ENCODE measurements around the gene TBC1D22A. TPM values are rescaled to one million over a fixed set of nuclear protein-coding genes. Genes with fewer than 3 reads are reported as not detected.

The TBC1D22A gene
- total RNA-seq, 2 donors from 2014 or later: 21.5 to 23.1 TPM

- peaks cover 31% of the 10 kb centered on the region for H3K4me1 ChIP-seq
- H3K4me3 ChIP-seq: no peak overlapping the region
- intact Hi-C loops (cut with DNase I): no loop called here
- H3K27ac ChIP-seq: peak overlapping the region; percentile 62 to 79 (median 71)
- ATAC-seq (peak; percentile 78), DNase-seq (peak; percentile 43 to 72 (median 69))
- TF ChIP-seq POLR2A (IDR thresholded peaks at IDR 0.05): peak in 1 of 3 donors; percentile 24
- TF ChIP-seq, protein P1, sequence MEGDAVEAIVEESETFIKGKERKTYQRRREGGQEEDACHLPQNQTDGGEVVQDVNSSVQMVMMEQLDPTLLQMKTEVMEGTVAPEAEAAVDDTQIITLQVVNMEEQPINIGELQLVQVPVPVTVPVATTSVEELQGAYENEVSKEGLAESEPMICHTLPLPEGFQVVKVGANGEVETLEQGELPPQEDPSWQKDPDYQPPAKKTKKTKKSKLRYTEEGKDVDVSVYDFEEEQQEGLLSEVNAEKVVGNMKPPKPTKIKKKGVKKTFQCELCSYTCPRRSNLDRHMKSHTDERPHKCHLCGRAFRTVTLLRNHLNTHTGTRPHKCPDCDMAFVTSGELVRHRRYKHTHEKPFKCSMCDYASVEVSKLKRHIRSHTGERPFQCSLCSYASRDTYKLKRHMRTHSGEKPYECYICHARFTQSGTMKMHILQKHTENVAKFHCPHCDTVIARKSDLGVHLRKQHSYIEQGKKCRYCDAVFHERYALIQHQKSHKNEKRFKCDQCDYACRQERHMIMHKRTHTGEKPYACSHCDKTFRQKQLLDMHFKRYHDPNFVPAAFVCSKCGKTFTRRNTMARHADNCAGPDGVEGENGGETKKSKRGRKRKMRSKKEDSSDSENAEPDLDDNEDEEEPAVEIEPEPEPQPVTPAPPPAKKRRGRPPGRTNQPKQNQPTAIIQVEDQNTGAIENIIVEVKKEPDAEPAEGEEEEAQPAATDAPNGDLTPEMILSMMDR (IDR thresholded peaks at IDR 0.05): no peak
- H3K27me3 ChIP-seq: no peaks in the 10 kb centered on the region
- no peaks in the 10 kb centered on the region for H3K36me3 ChIP-seq (replicated peaks in 1 of 2; ENCODE audit: insufficient read depth in 1 of 2, low read depth in 2 of 2)
- WGBS, 2 donors: 22 to 25% methylated on average over 13 to 17 of the region's 17 CpGs
- no peaks in the 10 kb centered on the region for H3K9me3 ChIP-seq
Observed at GRCh38 chr22:46971099-46971763, 208.8 kb downstream of the TBC1D22A start.

- H3K27ac ChIP-seq: peak overlapping the region; percentile 62 to 79 (median 71)
- ATAC-seq: no peak
- 88 to 97% methylated on average over 5 to 8 of the region's 8 CpGs for WGBS, 2 donors
- DNase-seq: no peak
- TF ChIP-seq POLR2A (IDR thresholded peaks at IDR 0.05): no peak
- TF ChIP-seq, protein P1 (IDR thresholded peaks at IDR 0.05): no peak
- intact Hi-C loops (cut with DNase I): no loop called here
- H3K27me3 ChIP-seq: no peaks in the 10 kb centered on the region
- no peaks in the 10 kb centered on the region for H3K36me3 ChIP-seq (replicated peaks in 1 of 2; ENCODE audit: insufficient read depth in 1 of 2, low read depth in 2 of 2)
- H3K9me3 ChIP-seq: no peaks in the 10 kb centered on the region
- peaks cover 31% of the 10 kb centered on the region for H3K4me1 ChIP-seq
- H3K4me3 ChIP-seq: no peak overlapping the region
Observed at GRCh38 chr22:46971764-46972125, 209.3 kb downstream of the TBC1D22A start.

GRCh38 chr22:46972256-46972655 lies 209.8 kb downstream of the TBC1D22A start:
- DNase-seq (no peak), ATAC-seq (no peak)
- intact Hi-C loops (cut with DNase I): no loop called here
- H3K27ac ChIP-seq: peak overlapping the region in 3 of 4 donors; percentile 66 to 79 (median 76)
- H3K9me3 ChIP-seq: no peaks in the 10 kb centered on the region
- no peak overlapping the region for H3K4me3 ChIP-seq
- TF ChIP-seq POLR2A (IDR thresholded peaks at IDR 0.05): no peak
- TF ChIP-seq, protein P1 (IDR thresholded peaks at IDR 0.05): no peak
- 92 to 98% methylated on average over 17 of the region's 17 CpGs for WGBS, 2 donors
- H3K27me3 ChIP-seq: no peaks in the 10 kb centered on the region
- H3K36me3 ChIP-seq (replicated peaks in 1 of 2; ENCODE audit: insufficient read depth in 1 of 2, low read depth in 2 of 2): no peaks in the 10 kb centered on the region
- peaks cover 31% of the 10 kb centered on the region for H3K4me1 ChIP-seq

DNA sequence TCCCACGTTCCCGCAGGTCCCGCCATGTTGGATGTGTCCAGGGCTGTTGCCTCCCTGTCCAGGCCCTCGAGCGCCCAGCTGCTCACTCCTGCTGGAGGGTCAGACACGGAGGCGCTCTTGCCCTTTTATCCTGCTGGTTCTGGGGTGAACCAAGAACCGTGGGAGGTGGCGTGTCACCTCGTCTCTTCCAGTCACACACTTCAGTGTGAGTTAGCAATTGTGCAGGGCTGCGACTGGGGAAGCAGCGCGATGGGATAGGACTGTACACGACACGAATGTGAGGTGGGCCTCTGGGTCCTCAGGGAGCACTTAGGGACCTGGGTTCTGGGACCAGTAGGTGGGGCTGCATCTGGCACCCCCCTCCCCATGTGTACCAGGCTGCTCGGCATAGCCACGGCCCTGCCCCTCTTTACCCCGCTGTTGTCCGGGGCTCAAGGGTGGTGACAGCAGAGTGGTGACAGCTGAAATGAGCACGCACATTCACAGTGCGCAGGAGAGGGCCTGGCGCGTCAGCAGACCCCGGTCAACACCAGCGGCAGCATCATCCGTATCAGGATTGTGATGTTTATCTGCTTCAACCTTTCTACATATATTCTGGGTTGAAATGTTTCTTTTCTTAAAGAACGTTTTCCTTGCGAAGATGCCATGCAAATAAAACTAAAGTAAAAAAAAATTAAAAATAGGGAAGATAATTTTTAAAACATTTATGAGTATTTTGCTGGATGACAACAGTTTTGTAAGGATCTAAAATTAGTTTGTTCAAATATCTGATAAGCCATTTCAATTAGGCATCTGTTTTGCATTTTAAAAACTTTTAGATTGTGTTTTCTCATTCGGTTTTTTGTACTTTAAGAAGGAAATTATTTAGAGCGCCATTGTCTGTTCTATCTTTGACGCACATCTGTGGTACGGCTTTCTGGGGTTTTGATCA lies 210.7 kb downstream of the TBC1D22A start:
- intact Hi-C loops (cut with DNase I): no loop called here
- Histone ChIP-seq H3K27ac (peak overlapping the region in 1 of 4 donors; percentile 79), H3K36me3 (replicated peaks in 1 of 2; ENCODE audit: insufficient read depth in 1 of 2, low read depth in 2 of 2) (no peaks in the 10 kb centered on the region), H3K27me3 (no peaks in the 10 kb centered on the region), H3K4me1 (peaks cover 31% of the 10 kb centered on the region), H3K9me3 (no peaks in the 10 kb centered on the region), H3K4me3 (no peak overlapping the region)
- ATAC-seq (no peak), DNase-seq (no peak)
- 95% methylated on average over 26 to 31 of the region's 32 CpGs for WGBS, 2 donors
- TF ChIP-seq POLR2A (IDR thresholded peaks at IDR 0.05): no peak
- TF ChIP-seq, protein P1 (IDR thresholded peaks at IDR 0.05): no peak
